Thoracic aorta (tissue), 2 donors: ENCODE results near the gene HEXD. TPM values are rescaled to one million over a fixed set of nuclear protein-coding genes. Genes with fewer than 3 reads are reported as not detected.

ENCODE experiments used
- ATAC-seq: fragments of 150-250 bp; one replicate; pipeline ENCODE4 v1.8.0; 2017; ENCODE audit warnings: low read depth; ENCODE audit not compliant: insufficient number of reproducible peaks, low FRiP score
- DNase-seq: peaks from one replicate; pipeline ENCODE4 v3.0.0-alpha.2; 2020; ENCODE audit warnings: low spot score
- H3K27ac ChIP-seq, 2 donors: fragments of 200-600 bp; sonication (generic); 1 replicate in 1 of 2; 2 replicates in 1 of 2; pipeline ENCODE4 v1.5.1; 2016; ENCODE audit warnings: mild to moderate bottlenecking in 2 of 2, moderate library complexity in 2 of 2
- H3K27me3 ChIP-seq: fragments of 200-600 bp; sonication (generic); replicated peaks from 2 replicates; pipeline ENCODE4 v1.6.0; 2016; ENCODE audit warnings: mild to moderate bottlenecking; ENCODE audit not compliant: insufficient read depth
- H3K36me3 ChIP-seq: fragments of 200-600 bp; sonication (generic); one replicate; pipeline ENCODE4 v1.5.1; 2016
- H3K4me1 ChIP-seq, 2 donors: fragments of 200-600 bp; sonication (generic); 1 replicate in 1 of 2; 2 replicates in 1 of 2; pipeline versions ENCODE4 v1.5.1 to v1.6.0; 2016; ENCODE audit warnings: low read depth in 2 of 2, mild to moderate bottlenecking in 1 of 2; ENCODE audit not compliant: control insufficient read depth in 1 of 2
- H3K4me3 ChIP-seq: fragments of 200-600 bp; sonication (generic); 2 replicates; pipeline ENCODE4 v1.5.1; 2016; ENCODE audit warnings: mild to moderate bottlenecking
- H3K9me3 ChIP-seq: fragments of 200-600 bp; sonication (generic); 2 replicates; pipeline ENCODE4 v1.5.1; 2016
- CTCF ChIP-seq: fragments of 200-600 bp; sonication (generic); IDR thresholded peaks from one replicate; pipeline ENCODE4 v1.5.1; 2019; ENCODE audit warnings: antibody characterized with exemption
- total RNA-seq, 2 donors: library from RNA; depleted of rRNA; stranded (reverse); fragments of >200 nt; gene quantifications; one replicate each; pipeline versions ENCODE4 v1.1.0 to v1.2.3, GENCODE V29; 2016

HEXD gene
- total RNA-seq, 2 donors from 2014 or later: 31.4 to 34.7 TPM

GRCh38 chr17:82468692-82469091 lies 50.5 kb downstream of the HEXD start:
- Histone ChIP-seq H3K9me3 (no peaks in the 10 kb centered on the region), H3K36me3 (peaks cover 38% of the 10 kb centered on the region), H3K4me3 (no peak overlapping the region), H3K27ac (no peak overlapping the region), H3K4me1 (peaks cover 0 to 7% of the 10 kb centered on the region in 2 donors), H3K27me3 (no peaks in the 10 kb centered on the region)
- no peak for TF ChIP-seq CTCF
- DNase-seq (no peak), ATAC-seq (no peak)

GRCh38 chr17:82470065-82470464 lies 51.9 kb downstream of the HEXD start:
- Histone ChIP-seq H3K4me3 (no peak overlapping the region), H3K4me1 (no peaks in the 10 kb centered on the region), H3K36me3 (peaks cover 34% of the 10 kb centered on the region), H3K27me3 (no peaks in the 10 kb centered on the region), H3K27ac (no peak overlapping the region), H3K9me3 (no peaks in the 10 kb centered on the region)
- DNase-seq (no peak), ATAC-seq (no peak)
- TF ChIP-seq CTCF: no peak

GRCh38 chr17:82474223-82475010 lies 56.3 kb downstream of the HEXD start:
- Histone ChIP-seq H3K4me3 (no peak overlapping the region), H3K4me1 (no peaks in the 10 kb centered on the region), H3K27ac (no peak overlapping the region), H3K36me3 (peaks cover 36% of the 10 kb centered on the region), H3K27me3 (no peaks in the 10 kb centered on the region), H3K9me3 (no peaks in the 10 kb centered on the region)
- DNase-seq (no peak), ATAC-seq (no peak)
- no peak for TF ChIP-seq CTCF

- H3K4me3 ChIP-seq: no peak overlapping the region
- DNase-seq (no peak), ATAC-seq (no peak)
- peaks cover 43% of the 10 kb centered on the region for H3K36me3 ChIP-seq
- no peak for TF ChIP-seq CTCF
- no peaks in the 10 kb centered on the region for H3K4me1 ChIP-seq
- no peak overlapping the region for H3K27ac ChIP-seq
- no peaks in the 10 kb centered on the region for H3K9me3 ChIP-seq
- H3K27me3 ChIP-seq: no peaks in the 10 kb centered on the region
Observed at GRCh38 chr17:82475458-82475857, 57.3 kb downstream of the HEXD start.

- H3K4me3 ChIP-seq: no peak overlapping the region
- DNase-seq (no peak), ATAC-seq (no peak)
- no peaks in the 10 kb centered on the region for H3K4me1 ChIP-seq
- H3K36me3 ChIP-seq: peaks cover 55% of the 10 kb centered on the region
- no peaks in the 10 kb centered on the region for H3K27me3 ChIP-seq
- no peaks in the 10 kb centered on the region for H3K9me3 ChIP-seq
- H3K27ac ChIP-seq: no peak overlapping the region
- no peak for TF ChIP-seq CTCF
Observed at GRCh38 chr17:82477934-82478333, 59.8 kb downstream of the HEXD start.
